GM12873 (cell line): ENCODE measurements around the gene RERG.

Source experiments
- TF ChIP-seq, protein P1 (sequence below): IDR thresholded peaks from 2 replicates; pipeline ENCODE4 v1.5.1; 2012; ENCODE audit warnings: low read depth, mild to moderate bottlenecking, moderate library complexity, low read length, control low read depth; ENCODE audit not compliant: insufficient read depth; ENCODE audit errors: missing control alignments

RERG gene

DNA sequence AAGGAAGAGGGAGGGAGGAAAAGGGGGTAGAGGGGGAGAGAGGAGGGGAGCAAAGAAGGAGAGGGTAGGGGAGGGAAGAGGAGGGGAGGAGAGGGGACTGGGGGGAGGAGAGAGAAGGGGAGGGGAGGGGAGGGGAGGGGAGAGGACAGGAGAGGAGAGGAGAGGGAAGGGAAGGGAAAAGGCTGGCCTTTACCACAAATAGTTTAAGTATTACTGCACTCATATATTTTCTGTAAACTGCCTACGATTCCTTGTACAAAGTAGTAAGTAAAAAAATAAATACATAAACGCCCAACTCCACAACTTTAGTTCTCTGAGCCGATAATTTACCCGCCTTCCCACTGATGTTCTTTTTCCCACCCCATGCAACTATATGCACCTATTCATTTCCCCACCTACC, 23.7 kb upstream of the RERG start:
- TF ChIP-seq, protein P1, sequence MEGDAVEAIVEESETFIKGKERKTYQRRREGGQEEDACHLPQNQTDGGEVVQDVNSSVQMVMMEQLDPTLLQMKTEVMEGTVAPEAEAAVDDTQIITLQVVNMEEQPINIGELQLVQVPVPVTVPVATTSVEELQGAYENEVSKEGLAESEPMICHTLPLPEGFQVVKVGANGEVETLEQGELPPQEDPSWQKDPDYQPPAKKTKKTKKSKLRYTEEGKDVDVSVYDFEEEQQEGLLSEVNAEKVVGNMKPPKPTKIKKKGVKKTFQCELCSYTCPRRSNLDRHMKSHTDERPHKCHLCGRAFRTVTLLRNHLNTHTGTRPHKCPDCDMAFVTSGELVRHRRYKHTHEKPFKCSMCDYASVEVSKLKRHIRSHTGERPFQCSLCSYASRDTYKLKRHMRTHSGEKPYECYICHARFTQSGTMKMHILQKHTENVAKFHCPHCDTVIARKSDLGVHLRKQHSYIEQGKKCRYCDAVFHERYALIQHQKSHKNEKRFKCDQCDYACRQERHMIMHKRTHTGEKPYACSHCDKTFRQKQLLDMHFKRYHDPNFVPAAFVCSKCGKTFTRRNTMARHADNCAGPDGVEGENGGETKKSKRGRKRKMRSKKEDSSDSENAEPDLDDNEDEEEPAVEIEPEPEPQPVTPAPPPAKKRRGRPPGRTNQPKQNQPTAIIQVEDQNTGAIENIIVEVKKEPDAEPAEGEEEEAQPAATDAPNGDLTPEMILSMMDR, result no peak

DNA sequence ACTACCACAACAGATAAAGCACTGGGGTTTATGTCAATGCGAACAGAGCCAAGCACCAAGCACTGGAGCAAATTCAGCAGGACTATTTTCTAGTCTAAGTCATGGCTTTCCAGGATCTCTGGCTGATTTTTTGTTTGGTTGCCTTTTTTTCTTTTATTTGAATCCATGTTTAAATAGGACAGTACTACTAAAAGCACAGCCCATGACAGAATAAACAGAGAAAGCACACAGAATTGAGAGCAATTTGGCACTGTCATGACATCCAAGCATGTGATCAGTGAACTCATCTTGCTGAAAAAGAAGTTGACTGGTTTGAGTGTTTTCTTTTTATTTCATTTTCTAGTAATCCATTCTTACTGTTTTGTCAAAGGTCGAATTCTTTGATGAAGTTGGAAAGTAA, 23.1 kb upstream of the RERG start:
- TF ChIP-seq, protein P1, result no peak

DNA sequence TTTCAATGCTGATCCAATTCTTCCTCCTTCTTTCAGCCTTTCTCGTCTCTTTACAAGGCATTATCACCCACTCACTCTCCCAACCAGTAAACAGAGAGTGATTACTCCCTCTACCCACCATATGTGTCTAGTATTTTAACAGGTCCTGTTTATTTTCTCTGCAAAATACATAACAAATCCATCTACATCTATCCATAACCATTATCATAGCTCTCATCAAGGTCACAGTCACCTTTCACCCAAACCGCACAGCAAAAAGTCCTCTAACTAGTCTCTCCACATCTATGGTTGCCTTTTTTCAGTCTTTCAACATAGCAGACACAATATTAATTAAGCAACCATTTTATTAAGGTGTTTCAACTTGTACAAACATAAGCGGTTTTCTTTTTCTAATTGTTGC, 21.9 kb upstream of the RERG start:
- TF ChIP-seq, protein P1, result no peak

DNA sequence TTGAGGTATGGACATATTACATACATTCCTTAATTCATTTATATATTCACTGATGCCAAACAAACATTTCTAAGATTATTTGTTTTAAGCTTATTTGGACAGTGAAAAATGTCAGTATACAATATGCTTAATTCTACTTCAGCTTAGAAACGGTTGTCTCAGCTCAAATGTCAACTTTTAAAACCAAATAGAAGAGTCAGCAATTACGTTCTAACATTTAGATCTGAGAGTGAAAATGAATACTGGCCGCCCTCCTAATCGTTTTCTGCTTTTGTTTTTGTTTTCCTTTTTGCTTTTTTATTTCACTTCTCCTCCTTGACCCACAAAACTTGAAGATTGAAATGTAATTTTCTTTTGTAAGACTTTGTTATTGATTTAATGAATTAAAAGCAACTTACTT, 19.7 kb upstream of the RERG start:
- TF ChIP-seq, protein P1, result no peak

DNA sequence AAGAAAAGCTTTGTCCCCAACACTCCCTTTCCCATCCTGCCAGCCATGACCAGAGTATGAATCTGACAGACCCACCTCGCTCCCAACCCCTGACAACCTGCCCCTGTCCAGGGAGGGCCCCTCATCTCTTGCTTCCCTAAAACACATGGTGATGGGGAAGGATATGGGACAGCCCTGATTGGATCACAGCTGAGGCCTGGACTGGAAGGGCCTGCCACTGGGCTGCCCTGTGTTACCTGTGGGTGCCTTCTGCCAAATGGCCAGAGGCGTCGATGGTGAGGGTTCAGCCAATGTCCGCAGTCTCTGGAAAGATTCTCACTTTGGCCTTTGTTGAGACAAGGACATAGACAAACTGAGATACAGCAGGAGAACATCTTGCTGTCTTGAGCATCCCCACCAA, 13.3 kb upstream of the RERG start:
- TF ChIP-seq, protein P1, result no peak

DNA sequence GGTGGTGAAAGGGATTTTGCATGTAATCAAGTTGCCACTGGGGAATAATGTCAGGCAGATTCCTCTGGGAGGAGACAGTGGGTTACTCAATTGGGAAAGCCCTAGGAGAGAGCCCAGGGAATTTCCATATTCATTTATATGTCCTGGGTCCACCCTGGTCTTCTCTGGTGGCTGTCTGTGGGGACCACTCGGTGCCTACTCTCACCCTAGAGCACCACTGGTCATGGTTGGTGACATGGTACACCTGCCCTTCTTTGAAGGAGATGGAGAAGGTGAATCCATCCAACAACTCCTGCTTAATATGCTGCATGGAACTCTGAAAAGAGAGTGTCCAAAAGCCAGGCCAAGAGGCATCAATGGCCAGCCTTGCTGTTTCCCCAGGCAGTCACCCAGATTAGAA, 12.8 kb upstream of the RERG start:
- TF ChIP-seq, protein P1, result no peak

DNA sequence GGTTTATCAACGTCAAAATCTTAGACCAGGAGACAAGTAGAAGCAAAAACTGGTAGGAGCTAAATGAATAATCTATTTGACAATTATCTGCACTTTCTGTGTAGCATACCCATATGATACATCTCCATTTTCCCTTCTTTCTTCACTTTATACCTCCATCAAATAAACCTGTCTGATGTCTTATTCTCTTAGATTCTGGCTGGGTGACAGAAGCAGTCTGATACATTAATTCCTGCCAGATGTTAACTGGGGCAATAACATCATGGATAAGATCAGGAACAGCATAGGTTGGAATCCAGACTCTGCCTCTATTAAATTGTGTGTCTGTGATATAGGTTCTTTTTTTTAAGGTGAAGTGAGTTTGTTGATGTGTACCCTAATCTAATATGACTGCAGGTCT, 11.7 kb upstream of the RERG start:
- TF ChIP-seq, protein P1, result no peak
